Neural crest cell (in vitro differentiated cells): ENCODE measurements around the gene CBLB. TPM values are rescaled to one million over a fixed set of nuclear protein-coding genes. Genes with fewer than 3 reads are reported as not detected.

Experiments used
- DNase-seq: peaks from one replicate; pipeline ENCODE4 v3.0.0; 2021; ENCODE audit warnings: low read depth, mixed read lengths, low spot score
- H3K27ac Mint-ChIP-seq: one replicate; pipeline ENCODE4 v1.8.0; 2021; ENCODE audit warnings: mild to moderate bottlenecking, mixed read lengths; ENCODE audit not compliant: unreplicated experiment
- H3K27me3 Mint-ChIP-seq: 2 replicates; pipeline ENCODE4 v1.8.0; 2021; ENCODE audit warnings: low read depth, mild to moderate bottlenecking, mixed read lengths
- H3K36me3 Mint-ChIP-seq: 2 replicates; pipeline ENCODE4 v1.8.0; 2021; ENCODE audit warnings: low read depth, mild to moderate bottlenecking, mixed read lengths
- H3K4me1 Mint-ChIP-seq: 2 replicates; pipeline ENCODE4 v1.8.0; 2021; ENCODE audit warnings: mixed read lengths
- H3K4me3 Mint-ChIP-seq: one replicate; pipeline ENCODE4 v1.8.0; 2021; ENCODE audit warnings: mild to moderate bottlenecking, mixed read lengths
- H3K9me3 Mint-ChIP-seq: 2 replicates; pipeline ENCODE4 v1.8.0; 2021; ENCODE audit warnings: mixed read lengths
- CTCF ChIP-seq: fragments of 200-600 bp; sonication (generic); conservative IDR thresholded peaks from 2 replicates; pipeline ENCODE4 v1.5.0; 2021; ENCODE audit warnings: antibody characterized with exemption, mild to moderate bottlenecking
- total RNA-seq: library from RNA; stranded (reverse); gene quantifications from 2 replicates; pipeline ENCODE4 v1.2.1, GENCODE V29; 2021

CBLB gene
- total RNA-seq, 1 donor from 2014 or later = 32.3 TPM

- TF ChIP-seq CTCF = no peak
- peaks cover 15% of the 10 kb centered on the region for H3K36me3 Mint-ChIP-seq
- no peak overlapping the region for H3K27ac Mint-ChIP-seq
- no peak for DNase-seq
- peaks cover 14% of the 10 kb centered on the region for H3K4me1 Mint-ChIP-seq
- no peaks in the 10 kb centered on the region for H3K9me3 Mint-ChIP-seq
- H3K27me3 Mint-ChIP-seq = no peaks in the 10 kb centered on the region
- no peak overlapping the region for H3K4me3 Mint-ChIP-seq
Measured at GRCh38 chr3:105830836-105831235, 38.0 kb downstream of the CBLB start.

DNA sequence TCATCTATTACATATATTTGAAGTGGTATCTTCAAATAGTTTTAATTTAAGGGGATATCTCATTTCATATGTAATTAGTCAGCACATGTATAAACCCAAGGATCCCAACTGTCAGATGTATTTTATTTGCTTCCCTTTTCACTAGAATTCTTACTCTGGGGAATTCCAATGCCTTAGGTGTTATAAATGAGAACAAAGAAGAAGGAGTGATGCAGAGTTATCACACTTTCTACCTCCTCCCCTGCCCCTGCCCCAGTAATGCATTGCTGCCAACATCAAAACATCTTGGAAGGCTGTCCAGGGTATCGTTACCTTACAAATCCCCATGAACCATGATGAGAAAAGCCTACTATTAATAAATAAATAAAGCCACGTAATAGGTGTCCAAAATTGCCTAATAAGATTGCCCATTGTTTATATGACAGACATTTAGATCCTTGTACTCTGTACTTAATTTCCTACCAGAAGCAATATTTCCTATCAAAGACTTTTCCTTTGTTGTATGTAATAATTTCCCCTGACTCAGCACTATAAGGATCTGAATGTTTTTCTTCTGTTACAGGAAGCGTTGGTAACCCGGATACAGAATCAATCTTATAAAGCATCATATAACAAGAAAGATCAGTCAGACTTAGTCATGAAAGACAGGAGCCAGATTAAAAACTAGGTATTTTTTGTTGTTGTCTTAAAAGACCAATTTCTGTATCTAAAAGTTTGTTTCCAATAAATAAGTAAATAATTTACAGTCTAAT, 38.8 kb downstream of the CBLB start:
- DNase-seq = no peak

GRCh38 chr3:105829229-105829628, 39.6 kb downstream of the CBLB start:
- peaks cover 14% of the 10 kb centered on the region for H3K4me1 Mint-ChIP-seq
- H3K36me3 Mint-ChIP-seq = peaks cover 17% of the 10 kb centered on the region
- H3K27me3 Mint-ChIP-seq = no peaks in the 10 kb centered on the region
- no peak for DNase-seq
- H3K27ac Mint-ChIP-seq = no peak overlapping the region
- no peak overlapping the region for H3K4me3 Mint-ChIP-seq
- TF ChIP-seq CTCF = no peak
- no peaks in the 10 kb centered on the region for H3K9me3 Mint-ChIP-seq

More for the DNA sequence above, 38.8 kb downstream of the CBLB start:
- TF ChIP-seq CTCF = no peak
- Mint-ChIP-seq H3K27me3 (no peaks in the 10 kb centered on the region), H3K4me3 (no peak overlapping the region), H3K36me3 (peaks cover 16% of the 10 kb centered on the region), H3K4me1 (peaks cover 14% of the 10 kb centered on the region), H3K9me3 (no peaks in the 10 kb centered on the region), H3K27ac (no peak overlapping the region)

DNA sequence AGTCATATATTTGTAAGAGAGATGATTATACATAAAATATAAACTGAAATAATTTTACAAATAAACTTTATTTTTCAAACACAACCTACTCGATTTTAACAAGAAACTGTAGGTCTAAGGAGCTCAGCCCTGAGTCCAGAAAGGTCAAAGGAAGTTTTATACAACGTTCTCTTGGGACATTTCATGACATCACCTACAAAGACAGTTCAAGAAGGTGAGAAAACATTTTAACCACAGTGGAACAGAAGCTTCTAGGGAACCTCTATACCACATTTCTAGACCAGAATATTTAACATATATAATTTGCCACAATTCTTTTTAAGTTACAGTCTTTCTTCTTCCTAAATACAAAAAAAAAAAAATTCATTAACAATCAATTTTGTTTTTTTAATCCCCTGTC, 40.1 kb downstream of the CBLB start:
- no peak for DNase-seq
- TF ChIP-seq CTCF = no peak
- no peak overlapping the region for H3K4me3 Mint-ChIP-seq
- H3K27me3 Mint-ChIP-seq = no peaks in the 10 kb centered on the region
- H3K4me1 Mint-ChIP-seq = peaks cover 17% of the 10 kb centered on the region
- no peaks in the 10 kb centered on the region for H3K9me3 Mint-ChIP-seq
- H3K27ac Mint-ChIP-seq = no peak overlapping the region
- peaks cover 19% of the 10 kb centered on the region for H3K36me3 Mint-ChIP-seq

GRCh38 chr3:105827959-105828358, 40.9 kb downstream of the CBLB start:
- no peak for DNase-seq
- no peaks in the 10 kb centered on the region for H3K27me3 Mint-ChIP-seq
- peak overlapping the region; percentile 84 for H3K27ac Mint-ChIP-seq

More at GRCh38 chr3:105827959-105828358, 40.9 kb downstream of the CBLB start:
- Mint-ChIP-seq H3K4me3 (no peak overlapping the region), H3K36me3 (peaks cover 19% of the 10 kb centered on the region), H3K4me1 (peaks cover 25% of the 10 kb centered on the region), H3K9me3 (no peaks in the 10 kb centered on the region)
- peak; percentile 31 for TF ChIP-seq CTCF
